B cell (primary cell): ENCODE measurements around the gene COMT. TPM values are rescaled to one million over a fixed set of nuclear protein-coding genes. Genes with fewer than 3 reads are reported as not detected.

Experiments used
- ATAC-seq: fragments of 200-7000 bp; cut with Tn5 transposase; one replicate; pipeline ENCODE4 v1.10.0; 2021; ENCODE audit warnings: low read depth, mild to moderate bottlenecking, moderate number of reproducible peaks, moderate library complexity
- CTCF ChIA-PET: fragments of 350-600 bp; sonication (Branson Sonifier 250); formaldehyde crosslinking; loops from one replicate; lab custom pipeline; 2021; ENCODE audit warnings: antibody characterized with exemption, inconsistent platforms; lab: Charles Lee
- POLR2A ChIA-PET: fragments of 350-600 bp; sonication (Branson Sonifier 250); formaldehyde crosslinking; loops from one replicate; lab custom pipeline; 2021; ENCODE audit warnings: antibody characterized with exemption; lab: Charles Lee
- DNase-seq: peaks from one replicate; pipeline ENCODE4 v3.0.0; 2013
- H2AFZ ChIP-seq: 2 replicates; pipeline ENCODE4 v1.6.1; 2012; ENCODE audit warnings: mild to moderate bottlenecking, low read depth, low read length; ENCODE audit not compliant: insufficient read depth, poor library complexity, severe bottlenecking
- H3K27ac ChIP-seq, 2 donors: 1 replicate in 1 of 2; 2 replicates in 1 of 2; pipeline ENCODE4 v1.5.1; 2012 to 2013; ENCODE audit warnings: low read length in 2 of 2, mild to moderate bottlenecking in 2 of 2, moderate library complexity in 1 of 2
- H3K27me3 ChIP-seq, 4 experiments: fragments of 200-600 bp in 1 of 4; sonication (generic) in 1 of 4; replicated peaks in 1 of 4; 1 replicate in 2 of 4; 2 replicates in 2 of 4; pipeline versions ENCODE4 v1.6.1 to v1.7.0; 2013 to 2016; ENCODE audit warnings: low read length in 3 of 4, mild to moderate bottlenecking in 2 of 4, mixed read lengths in 1 of 4, moderate library complexity in 1 of 4; ENCODE audit not compliant: insufficient read depth in 4 of 4, control insufficient read depth in 3 of 4; ENCODE audit errors: control extremely low read depth in 1 of 4
- H3K36me3 ChIP-seq, 2 experiments: replicated peaks in 1 of 2; 1 replicate in 1 of 2; 2 replicates in 1 of 2; pipeline versions ENCODE4 v1.6.1 to v1.7.1; 2013; ENCODE audit warnings: low read length in 1 of 2; ENCODE audit not compliant: insufficient read depth in 2 of 2, control insufficient read depth in 1 of 2; ENCODE audit errors: control extremely low read depth in 1 of 2, extremely low read depth in 1 of 2
- H3K4me1 ChIP-seq, 2 donors: fragments of 200-600 bp in 1 of 2; sonication (generic) in 1 of 2; 1 replicate in 1 of 2; 2 replicates in 1 of 2; pipeline versions ENCODE4 v1.5.1 to v1.6.1; 2013 to 2017; ENCODE audit warnings: low read length in 2 of 2; ENCODE audit not compliant: control insufficient read depth in 2 of 2, insufficient read depth in 2 of 2
- H3K4me2 ChIP-seq: replicated peaks from 2 replicates; pipeline ENCODE3; 2012; ENCODE audit warnings: mild to moderate bottlenecking, low read depth, low read length; ENCODE audit not compliant: poor library complexity, severe bottlenecking
- H3K4me3 ChIP-seq, 5 experiments: fragments of 200-600 bp in 1 of 5; sonication (generic) in 1 of 5; 1 replicate in 3 of 5; 2 replicates in 2 of 5; pipeline versions ENCODE4 v1.5.1 to v1.7.0; 2011 to 2016; ENCODE audit warnings: low read length in 4 of 5, mild to moderate bottlenecking in 4 of 5, low read depth in 2 of 5, control low read depth in 1 of 5, moderate library complexity in 1 of 5; ENCODE audit not compliant: insufficient read depth in 1 of 5; ENCODE audit errors: control extremely low read depth in 1 of 5, extremely low read depth in 1 of 5
- H3K79me2 ChIP-seq: fragments of 200-600 bp; sonication (generic); one replicate; pipeline ENCODE4 v1.6.0; 2016; ENCODE audit warnings: low read length; ENCODE audit not compliant: control insufficient read depth, insufficient read depth
- H3K9ac ChIP-seq: fragments of 200-600 bp; sonication (generic); 2 replicates; pipeline ENCODE4 v1.6.1; 2017; ENCODE audit warnings: mild to moderate bottlenecking, low read length, moderate library complexity
- H3K9me3 ChIP-seq, 3 donors: one replicate each; pipeline versions ENCODE4 v1.6.1 to v1.7.1; 2013; ENCODE audit warnings: low read length in 2 of 3; ENCODE audit not compliant: control insufficient read depth in 2 of 3, insufficient read depth in 1 of 3; ENCODE audit errors: control extremely low read depth in 1 of 3
- H4K20me1 ChIP-seq: 2 replicates; pipeline ENCODE4 v1.6.0; 2012; ENCODE audit warnings: mild to moderate bottlenecking, low read length; ENCODE audit not compliant: insufficient read depth, control insufficient read depth, poor library complexity, severe bottlenecking
- H3K27ac Mint-ChIP-seq: one replicate; pipeline ENCODE4 v1.8.0; 2021; ENCODE audit warnings: mixed read lengths
- H3K27me3 Mint-ChIP-seq: one replicate; pipeline ENCODE4 v1.8.0; 2021; ENCODE audit warnings: mixed read lengths
- H3K4me1 Mint-ChIP-seq: one replicate; pipeline ENCODE4 v1.8.0; 2021; ENCODE audit warnings: mixed read lengths
- H3K4me3 Mint-ChIP-seq: one replicate; pipeline ENCODE4 v1.8.0; 2021; ENCODE audit warnings: mixed read lengths
- H3K9me3 Mint-ChIP-seq: one replicate; pipeline ENCODE4 v1.8.0; 2022; ENCODE audit warnings: mixed read lengths; ENCODE audit not compliant: insufficient read depth
- EZH2 ChIP-seq: IDR thresholded peaks from 2 replicates; pipeline ENCODE4 v1.6.1; 2012; ENCODE audit warnings: borderline replicate concordance, low read depth, mild to moderate bottlenecking, moderate library complexity, low read length; ENCODE audit not compliant: insufficient read depth, poor library complexity, severe bottlenecking
- WGBS: methylation state at CpG from one replicate; pipeline ENCODE4 v1.1.5; 2013; ENCODE audit warnings: missing lambda C conversion rate; ENCODE audit not compliant: insufficient coverage; 5-methylcytosine and 5-hydroxymethylcytosine counted together
- intact Hi-C: fragments of 100-400 bp; cut with micrococcal nuclease; formaldehyde crosslinking; loops from one replicate; pipeline ENCODE4 v1.10.0; 2022
- polyA plus RNA-seq: library from polyadenylated mRNA; depleted of rRNA; stranded (reverse); fragments of >200 nt; gene quantifications from 2 replicates; pipeline ENCODE4 v1.2.3, GENCODE V29; 2012
- total RNA-seq, 2 donors: library from RNA; stranded (reverse); fragments of 120-200 nt in 1 of 2; gene quantifications; 1 replicate in 1 of 2; 2 replicates in 1 of 2; pipeline versions ENCODE4 v1.2.3 to v1.2.4, GENCODE V29; 2013 to 2022
- TF ChIP-seq, protein P1 (sequence below): fragments of 200-600 bp; IDR thresholded peaks from one replicate; pipeline ENCODE4 v1.8.0; 2022; ENCODE audit warnings: antibody characterized with exemption, mild to moderate bottlenecking

Gene COMT
- total and polyA plus RNA-seq, 2 donors (not counting 1 experiment from before 2014, with no cell fraction given), result 32.6 to 58.3 TPM

DNA sequence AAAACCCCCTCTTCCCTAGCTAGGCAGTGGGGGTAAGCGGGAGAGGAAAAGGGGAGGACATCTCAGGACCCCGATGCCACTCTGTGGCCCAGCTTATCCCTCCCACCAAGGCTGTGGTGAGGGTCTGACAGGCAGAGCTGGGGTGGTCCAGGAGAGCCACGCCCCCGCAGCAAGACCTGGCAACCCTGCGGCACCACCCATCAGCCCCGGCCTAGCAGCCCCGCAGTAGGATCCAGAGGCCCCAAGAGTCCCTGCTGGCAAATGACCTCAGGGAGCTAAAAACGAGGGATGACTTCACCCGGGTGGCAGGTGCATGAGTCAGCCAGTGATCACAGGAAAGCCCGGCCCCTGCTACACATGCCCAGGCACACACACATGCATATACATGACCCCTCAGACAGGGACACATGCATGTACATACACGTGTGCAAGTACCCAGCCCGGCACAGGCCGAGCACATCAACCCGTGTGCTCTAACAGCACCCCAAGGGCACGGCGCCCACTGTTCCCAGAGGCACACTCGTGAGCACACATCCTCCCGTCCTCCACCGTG lies 42.7 kb downstream of the COMT start:
- intact Hi-C loops, result loop anchor here (5.0 kb wide), 1 partner anchor 598 kb away; no protein-coding TSS in a partner anchor
- DNase-seq (no peak), ATAC-seq (no peak)
- no peak overlapping the region for H3K4me3 ChIP-seq
- 87% methylated on average over 17 of the region's 19 CpGs for WGBS
- no peaks in the 10 kb centered on the region for H3K36me3 ChIP-seq
- TF ChIP-seq, protein P1, sequence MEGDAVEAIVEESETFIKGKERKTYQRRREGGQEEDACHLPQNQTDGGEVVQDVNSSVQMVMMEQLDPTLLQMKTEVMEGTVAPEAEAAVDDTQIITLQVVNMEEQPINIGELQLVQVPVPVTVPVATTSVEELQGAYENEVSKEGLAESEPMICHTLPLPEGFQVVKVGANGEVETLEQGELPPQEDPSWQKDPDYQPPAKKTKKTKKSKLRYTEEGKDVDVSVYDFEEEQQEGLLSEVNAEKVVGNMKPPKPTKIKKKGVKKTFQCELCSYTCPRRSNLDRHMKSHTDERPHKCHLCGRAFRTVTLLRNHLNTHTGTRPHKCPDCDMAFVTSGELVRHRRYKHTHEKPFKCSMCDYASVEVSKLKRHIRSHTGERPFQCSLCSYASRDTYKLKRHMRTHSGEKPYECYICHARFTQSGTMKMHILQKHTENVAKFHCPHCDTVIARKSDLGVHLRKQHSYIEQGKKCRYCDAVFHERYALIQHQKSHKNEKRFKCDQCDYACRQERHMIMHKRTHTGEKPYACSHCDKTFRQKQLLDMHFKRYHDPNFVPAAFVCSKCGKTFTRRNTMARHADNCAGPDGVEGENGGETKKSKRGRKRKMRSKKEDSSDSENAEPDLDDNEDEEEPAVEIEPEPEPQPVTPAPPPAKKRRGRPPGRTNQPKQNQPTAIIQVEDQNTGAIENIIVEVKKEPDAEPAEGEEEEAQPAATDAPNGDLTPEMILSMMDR, result no peak
- TF ChIP-seq EZH2, result no peak
- no peak overlapping the region for H3K4me2 ChIP-seq
- Mint-ChIP-seq H3K4me3 (no peak overlapping the region), H3K4me1 (peaks cover 7% of the 10 kb centered on the region), H3K27ac (no peak overlapping the region), H3K9me3 (no peaks in the 10 kb centered on the region), H3K27me3 (no peaks in the 10 kb centered on the region)
- no peak overlapping the region for H3K9ac ChIP-seq
- H2AFZ ChIP-seq, result no peak overlapping the region
- H3K79me2 ChIP-seq, result no peaks in the 10 kb centered on the region
- CTCF ChIA-PET, result no interaction called here
- H3K27ac ChIP-seq, result no peak overlapping the region
- H3K9me3 ChIP-seq, result peaks cover 0 to 4% (median 0%) of the 10 kb centered on the region in 3 donors
- peaks cover 10 to 13% of the 10 kb centered on the region in 2 donors for H3K4me1 ChIP-seq
- no peaks in the 10 kb centered on the region for H4K20me1 ChIP-seq
- POLR2A ChIA-PET, result no interaction called here
- H3K27me3 ChIP-seq, result peaks cover 0 to 11% (median 0%) of the 10 kb centered on the region in 4 experiments
